Peyer's patch (tissue), 4 donors: ENCODE measurements around the gene SGCB.

Experiments
- CTCF ChIP-seq, 6 experiments: fragments of 450-650 bp in 4 of 6; fragments of 200-600 bp in 2 of 6; sonication (generic) in 1 of 6; IDR thresholded peaks; one replicate each; pipeline ENCODE4 v1.5.1; 2017 to 2019; ENCODE audit warnings: antibody characterized with exemption in 6 of 6, mild to moderate bottlenecking in 3 of 6, moderate library complexity in 1 of 6
- POLR2A ChIP-seq, 2 donors: fragments of 450-650 bp; IDR thresholded peaks; one replicate each; pipeline ENCODE4 v1.5.1; 2017; ENCODE audit warnings: antibody characterized with exemption in 2 of 2, mild to moderate bottlenecking in 2 of 2, moderate library complexity in 2 of 2

DNA sequence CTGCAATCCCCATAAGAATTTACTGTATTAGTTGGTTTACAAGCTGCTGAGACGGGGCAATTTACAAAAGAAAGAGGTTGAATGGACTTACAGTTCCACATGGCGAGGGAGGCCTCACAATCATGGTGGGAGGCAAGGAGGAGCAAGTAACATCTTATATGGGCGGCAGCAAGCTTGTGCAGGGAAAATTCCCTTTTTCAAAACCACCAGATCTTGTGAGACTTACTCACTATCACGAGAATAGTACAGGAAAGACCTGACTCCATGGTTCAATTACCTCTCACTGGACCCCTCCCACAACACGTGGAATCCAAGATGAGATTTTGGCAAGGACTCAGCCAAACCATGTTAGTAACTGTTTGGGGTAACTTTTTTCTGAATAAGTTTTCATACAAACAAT lies 11.2 kb upstream of the SGCB start:
- TF ChIP-seq CTCF (IDR thresholded peaks at IDR 0.05) (no peak), POLR2A (IDR thresholded peaks at IDR 0.05) (no peak)
